GM12878 (cell line): ENCODE measurements around the gene ATP1B2. TPM values are rescaled to one million over a fixed set of nuclear protein-coding genes. Genes with fewer than 3 reads are reported as not detected.
A peak's percentile ranks its signal among the peaks of the same experiment; 100 is the strongest.

Source experiments
- CTCF ChIP-seq, 3 experiments: IDR thresholded peaks in 2 of 3; conservative IDR thresholded peaks in 1 of 3; 2 replicates each; pipeline ENCODE4 v1.5.1; 2011; ENCODE audit warnings: low read depth in 3 of 3, low read length in 3 of 3, mild to moderate bottlenecking in 3 of 3, control low read depth in 2 of 3, moderate library complexity in 2 of 3, inconsistent platforms in 1 of 3, mixed read lengths in 1 of 3; ENCODE audit not compliant: control insufficient read depth in 2 of 3, insufficient read depth in 1 of 3; ENCODE audit errors: extremely low read depth in 1 of 3
- EED ChIP-seq: sonication (generic); IDR thresholded peaks from 2 replicates; pipeline ENCODE4 v1.6.1; 2016; ENCODE audit warnings: antibody characterized with exemption, low read depth
- HDAC2 ChIP-seq: fragments of 200-600 bp; sonication (generic); IDR thresholded peaks from 2 replicates; pipeline ENCODE4 v1.6.1; 2017
- KDM1A ChIP-seq: fragments of 200-600 bp; sonication (generic); IDR thresholded peaks from 2 replicates; pipeline ENCODE4 v1.6.1; 2016; ENCODE audit warnings: borderline replicate concordance
- LARP7 ChIP-seq: fragments of 450-650 bp; IDR thresholded peaks from 2 replicates; pipeline ENCODE4 v1.6.1; 2017; ENCODE audit warnings: mild to moderate bottlenecking
- MTA2 ChIP-seq: fragments of 450-650 bp; IDR thresholded peaks from 2 replicates; pipeline ENCODE4 v1.6.1; 2016; ENCODE audit warnings: low read depth, mild to moderate bottlenecking, moderate library complexity
- MYC ChIP-seq: IDR thresholded peaks from 2 replicates; pipeline ENCODE4 v1.6.1; 2011; ENCODE audit warnings: mild to moderate bottlenecking, low read length, moderate library complexity, inconsistent platforms; ENCODE audit not compliant: insufficient read depth, insufficient replicate concordance, insufficient read length, severe bottlenecking
- PAX5 ChIP-seq: IDR thresholded peaks from 2 replicates; pipeline ENCODE4 v1.6.1; 2011; ENCODE audit warnings: low read depth, low read length, borderline replicate concordance
- SKIL ChIP-seq: fragments of 450-650 bp; IDR thresholded peaks from 2 replicates; pipeline ENCODE4 v1.6.1; 2017; ENCODE audit warnings: mild to moderate bottlenecking, low read depth, inconsistent platforms; ENCODE audit not compliant: poor library complexity, severe bottlenecking
- SMARCA5 ChIP-seq: fragments of 450-650 bp; IDR thresholded peaks from 2 replicates; pipeline ENCODE4 v1.6.1; 2017; ENCODE audit warnings: mild to moderate bottlenecking
- SPI1 ChIP-seq: IDR thresholded peaks from 2 replicates; pipeline ENCODE4 v1.6.1; 2011; ENCODE audit warnings: low read depth, mild to moderate bottlenecking, low read length, moderate library complexity, borderline replicate concordance; ENCODE audit not compliant: insufficient read depth
- SREBF1 ChIP-seq: IDR thresholded peaks from 2 replicates; pipeline ENCODE4 v1.6.1; 2012; ENCODE audit warnings: mild to moderate bottlenecking, low read length
- SRF ChIP-seq, 2 experiments: IDR thresholded peaks; 2 replicates each; pipeline ENCODE4 v1.6.1; 2011; ENCODE audit warnings: low read depth in 2 of 2, low read length in 2 of 2, mild to moderate bottlenecking in 1 of 2, moderate library complexity in 1 of 2
- TAF1 ChIP-seq: IDR thresholded peaks from 2 replicates; pipeline ENCODE4 v1.6.1; 2011; ENCODE audit warnings: mild to moderate bottlenecking, low read depth, low read length, borderline replicate concordance
- TCF12 ChIP-seq: IDR thresholded peaks from 2 replicates; pipeline ENCODE4 v1.6.1; 2011; ENCODE audit warnings: low read depth, mild to moderate bottlenecking, low read length
- YBX1 ChIP-seq: fragments of 450-650 bp; IDR thresholded peaks from 2 replicates; pipeline ENCODE4 v1.6.1; 2016; ENCODE audit warnings: antibody characterized with exemption
- ZBTB33 ChIP-seq: fragments of 450-650 bp; IDR thresholded peaks from 2 replicates; pipeline ENCODE4 v1.6.1; 2017; ENCODE audit warnings: mild to moderate bottlenecking
- ZNF24 ChIP-seq: fragments of 450-650 bp; IDR thresholded peaks from 2 replicates; pipeline ENCODE4 v1.6.1; 2017; ENCODE audit warnings: antibody characterized with exemption, mild to moderate bottlenecking
- ZNF274 ChIP-seq: IDR thresholded peaks from one replicate; pipeline ENCODE4 v1.8.0; 2011; ENCODE audit not compliant: insufficient read length, insufficient read depth
- ZNF622 ChIP-seq: fragments of 450-650 bp; IDR thresholded peaks from 2 replicates; pipeline ENCODE4 v1.6.1; 2017; ENCODE audit warnings: mild to moderate bottlenecking, inconsistent platforms
- ZNF687 ChIP-seq: fragments of 450-650 bp; IDR thresholded peaks from 2 replicates; pipeline ENCODE4 v1.6.1; 2017; ENCODE audit warnings: mild to moderate bottlenecking, moderate library complexity
- polyA plus RNA-seq, 11 experiments: library from polyadenylated mRNA; depleted of rRNA in 4 of 11; unstranded in 6 of 11; stranded (reverse) in 5 of 11; fragments of >200 nt; fragmentation: Nextera tagmentation in 4 of 11; fragmentation: Illumina TruSeq in 1 of 11; extraction: Ambion mirVana in 4 of 11; extraction: Trizol in 1 of 11; gene quantifications; 1 replicate in 1 of 11; 2 replicates in 10 of 11; pipeline versions ENCODE4 v1.2.1 to v1.2.3, GENCODE V29; 2011 to 2016; ENCODE audit warnings: inconsistent platforms in 2 of 11, missing spikeins in 2 of 11, low read depth in 1 of 11
- total RNA-seq, 4 experiments: library from RNA; depleted of rRNA in 3 of 4; stranded (reverse); fragments of >200 nt in 3 of 4; fragmentation: Illumina TruSeq in 1 of 4; extraction: Trizol in 1 of 4; gene quantifications; 2 replicates each; pipeline versions ENCODE4 v1.2.1 to v1.2.3, GENCODE V29; 2013 to 2021

Gene ATP1B2
- total and polyA plus RNA-seq, 10 of the 15 experiments (the other 5 are each of a cell fraction or from before 2014, with no cell fraction given) = 0.03 to 0.29 (median 0.15) TPM; not detected in 3

- TF ChIP-seq TCF12 = peak; percentile 70
- no peak for TF ChIP-seq ZNF274
- TF ChIP-seq KDM1A = no peak
- no peak for TF ChIP-seq ZBTB33
- TF ChIP-seq SKIL = no peak
- TF ChIP-seq SPI1 = no peak
- no peak for TF ChIP-seq YBX1
- TF ChIP-seq SREBF1 = no peak
- peak; percentile 97 for TF ChIP-seq TAF1
- TF ChIP-seq EED = no peak
- TF ChIP-seq PAX5 = no peak
- TF ChIP-seq MTA2 = no peak
- no peak; the same call in 1 of the 2 replicates for TF ChIP-seq LARP7
- peak; percentile 84 for TF ChIP-seq ZNF687
- no peak; the same call in 1 of the 2 replicates for TF ChIP-seq HDAC2
- TF ChIP-seq ZNF622 = no peak
- TF ChIP-seq MYC = peak; percentile 86
- TF ChIP-seq SRF (IDR thresholded peaks at IDR 0.05; ENCODE audit: low read depth in 2 of 2, low read length in 2 of 2) = 0 out of 4 replicates have a peak, but pooled peaks of 1 of the 2 experiments have one; percentile 36
- TF ChIP-seq CTCF (IDR thresholded peaks at IDR 0.05 in 2 of 3, conservative IDR thresholded peaks at IDR 0.05 in 1 of 3; ENCODE audit: control insufficient read depth in 2 of 3, extremely low read depth in 1 of 3, insufficient read depth in 1 of 3, low read depth in 3 of 3, low read length in 3 of 3) = no peak
- no peak for TF ChIP-seq ZNF24
- no peak for TF ChIP-seq SMARCA5
Measured at GRCh38 chr17:7687072-7687907, 36.6 kb downstream of the ATP1B2 start, which contains the start of gene TP53 (continued).
